Measurements from ENCODE around the gene ZNF93.
"Not testable (repeated sequence)": the region's sequence is repeated elsewhere in the genome, so short reads cannot be mapped to it uniquely, and the experiment has no call there.

Gene ZNF93

DNA sequence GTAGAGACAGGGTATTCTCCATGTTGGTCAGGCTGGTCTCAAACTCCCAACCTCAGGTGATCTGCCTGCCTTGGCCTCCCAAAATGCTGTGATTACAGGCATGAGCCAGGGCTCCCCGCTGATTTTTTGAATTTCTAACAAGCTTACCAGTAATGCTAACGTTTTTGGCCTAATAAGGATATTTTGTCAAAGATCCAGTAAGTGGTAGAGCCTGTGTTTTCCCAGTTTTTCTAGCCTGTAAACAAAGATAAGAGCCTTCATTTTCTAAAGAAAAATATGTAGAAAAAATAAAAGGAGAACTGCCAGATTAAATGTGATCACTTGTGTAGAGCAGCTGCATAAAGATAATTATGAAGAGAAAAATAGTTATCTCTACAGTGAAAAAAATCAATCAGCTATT lies 37.7 kb downstream of the ZNF93 start:
- DNase-seq = no peak

DNA sequence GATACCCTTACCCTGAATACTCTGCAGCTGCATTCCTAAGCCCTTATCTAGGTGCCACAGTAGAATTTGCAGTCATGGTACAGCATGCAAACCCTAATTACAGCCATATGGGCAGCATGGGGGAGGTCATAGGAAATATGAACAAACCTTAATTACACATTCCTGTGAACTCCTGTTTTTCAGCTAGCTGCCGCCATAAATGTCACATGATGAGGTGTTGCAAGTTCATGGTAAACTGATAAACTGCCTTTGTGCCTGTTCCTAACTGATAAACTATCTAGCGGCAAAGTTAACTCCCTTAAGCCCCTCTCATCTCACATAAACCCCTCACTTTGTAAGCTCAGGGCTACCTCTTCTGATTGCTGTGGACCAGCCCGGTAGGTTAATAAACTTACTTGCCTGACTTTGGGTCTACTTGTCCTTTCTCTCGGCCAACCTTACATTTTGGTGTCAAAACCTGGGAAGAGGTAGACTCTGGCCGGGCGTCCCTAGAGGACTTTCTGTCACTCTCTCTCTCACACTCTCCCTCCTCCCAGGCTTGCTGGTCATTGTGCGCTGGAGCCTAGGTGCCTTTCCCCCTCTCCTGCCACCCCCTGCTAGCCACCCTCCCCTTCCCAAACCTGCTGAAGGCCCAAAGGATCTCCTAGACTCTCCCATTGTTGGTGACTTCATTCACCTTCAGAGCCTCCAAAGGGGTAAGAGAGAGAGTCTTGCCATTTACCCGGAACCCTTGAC lies 43.3 kb downstream of the ZNF93 start:
- DNase-seq = no peak

DNA sequence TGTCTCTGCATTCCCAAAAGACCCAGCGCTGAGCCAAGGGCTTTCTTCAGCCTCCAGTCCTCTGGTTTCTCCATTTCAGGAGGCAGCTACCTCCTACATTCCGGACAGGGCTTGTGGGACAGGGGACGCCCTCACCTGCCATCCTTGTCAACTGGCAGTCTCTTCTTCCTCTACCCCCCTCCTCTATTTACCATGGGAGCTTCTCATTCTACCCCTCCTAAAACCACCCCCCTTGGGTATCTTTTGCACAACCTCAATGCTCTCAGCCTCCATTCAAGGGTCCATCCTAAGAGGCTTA lies 43.8 kb downstream of the ZNF93 start:
- DNase-seq = no peak

DNA sequence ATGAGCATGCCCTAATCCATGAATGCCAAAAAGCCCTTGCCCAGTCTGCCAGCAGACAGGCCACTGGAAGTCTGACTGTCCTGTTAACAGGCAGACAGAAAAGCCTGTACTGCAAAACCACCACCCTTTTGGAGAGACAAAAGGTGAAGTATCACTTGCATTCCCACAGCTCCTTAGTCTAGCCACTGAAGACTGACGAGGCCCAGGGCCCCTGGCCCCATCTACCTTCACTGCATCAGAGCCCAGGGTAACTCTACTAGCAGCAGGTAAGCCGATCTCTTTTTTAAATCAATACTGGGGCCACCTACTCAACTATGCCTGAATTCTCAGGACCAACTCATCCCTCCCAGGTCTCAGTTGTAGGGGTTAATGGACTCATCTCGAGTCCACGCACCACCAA lies 45.5 kb downstream of the ZNF93 start:
- DNase-seq = no peak

DNA sequence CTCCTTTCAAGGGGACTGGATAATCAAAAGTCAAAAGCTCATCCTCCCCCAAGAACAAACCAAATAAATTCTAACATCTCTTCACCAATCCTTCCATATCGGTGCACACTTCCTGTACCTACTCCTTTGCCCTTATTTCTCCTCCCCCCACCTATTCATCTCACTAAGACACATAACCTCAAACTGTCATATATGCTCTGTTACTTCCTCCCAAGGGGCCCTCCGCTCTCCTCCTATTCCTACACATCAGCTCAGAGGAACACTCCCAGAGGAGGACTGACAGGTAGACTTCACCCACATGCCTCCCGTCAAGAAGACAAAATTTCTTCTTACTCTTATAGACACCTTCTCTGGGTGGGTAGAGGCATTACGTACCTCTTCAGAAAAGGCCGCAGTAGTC lies 48.1 kb downstream of the ZNF93 start:
- DNase-seq = no peak

DNA sequence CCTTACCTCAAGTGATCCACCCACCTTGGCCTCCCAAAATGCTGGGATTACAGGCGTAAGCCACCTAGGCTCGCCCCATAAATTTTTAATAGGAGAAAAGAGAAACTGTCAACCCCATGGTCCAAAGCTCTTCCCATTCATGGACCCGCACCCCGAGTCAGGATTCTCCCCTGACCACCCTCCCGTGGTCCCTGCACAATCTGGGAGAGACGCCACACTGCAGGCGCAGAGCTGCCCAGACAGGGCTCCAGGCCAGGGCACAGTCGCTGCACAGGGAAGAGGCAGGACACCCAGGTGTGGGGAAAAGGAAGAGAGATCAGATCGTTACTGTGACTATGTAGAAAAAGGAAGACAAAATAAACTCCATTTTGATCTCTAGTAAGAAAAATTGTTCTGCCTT lies 54.5 kb downstream of the ZNF93 start:
- no peak for DNase-seq

DNA sequence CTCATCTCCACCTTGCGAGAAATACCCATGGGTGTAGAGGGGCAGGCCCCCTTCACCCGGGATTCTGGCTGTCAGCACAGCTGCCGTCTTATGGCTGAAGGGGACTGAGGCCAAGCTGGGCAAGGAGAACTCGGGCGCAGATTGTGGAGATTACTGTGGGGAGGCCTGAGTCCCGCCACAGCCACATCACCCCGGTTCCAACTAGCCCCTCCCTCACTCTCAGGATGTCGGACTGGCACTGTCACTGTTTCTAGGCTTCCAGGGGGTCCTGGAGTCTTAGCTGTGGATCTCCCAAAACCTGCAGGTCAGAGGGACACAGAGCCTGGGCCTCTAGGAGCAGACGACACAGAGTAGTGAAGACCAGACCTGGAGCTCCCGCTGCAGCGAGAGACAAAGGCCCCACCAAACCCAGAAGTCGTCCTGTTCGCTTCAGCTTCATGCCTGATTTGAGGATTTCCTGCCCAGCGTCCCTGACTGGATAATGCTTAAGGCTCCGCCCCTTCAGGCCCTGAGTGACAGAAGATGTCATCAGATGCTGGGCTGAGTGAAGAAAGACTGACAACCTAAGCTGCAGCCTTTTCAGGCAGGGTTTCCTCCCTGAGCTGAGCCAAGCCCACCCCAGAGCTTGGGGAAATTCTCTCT lies 55.8 kb downstream of the ZNF93 start:
- DNase-seq = no peak

DNA sequence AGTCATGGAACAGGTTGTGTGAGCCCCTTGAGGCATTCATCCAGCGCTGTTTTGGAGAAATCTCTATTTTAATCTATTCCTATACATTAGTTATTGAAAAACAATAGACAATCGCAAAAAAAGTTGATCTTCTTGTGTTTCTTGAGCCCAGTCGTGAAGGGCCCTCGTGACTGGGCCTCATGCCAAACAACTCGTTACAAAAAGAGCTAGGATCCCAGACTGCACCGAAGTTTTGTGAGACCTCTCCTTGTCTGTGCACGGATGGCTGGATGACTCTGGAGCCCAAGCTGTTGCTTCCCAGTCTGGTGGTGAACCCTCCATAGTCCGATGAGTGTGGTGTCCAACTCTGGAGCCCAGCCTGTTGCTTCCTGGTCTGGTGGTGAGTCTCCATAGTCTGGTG lies 57.0 kb downstream of the ZNF93 start:
- DNase-seq = not testable (repeated sequence)

DNA sequence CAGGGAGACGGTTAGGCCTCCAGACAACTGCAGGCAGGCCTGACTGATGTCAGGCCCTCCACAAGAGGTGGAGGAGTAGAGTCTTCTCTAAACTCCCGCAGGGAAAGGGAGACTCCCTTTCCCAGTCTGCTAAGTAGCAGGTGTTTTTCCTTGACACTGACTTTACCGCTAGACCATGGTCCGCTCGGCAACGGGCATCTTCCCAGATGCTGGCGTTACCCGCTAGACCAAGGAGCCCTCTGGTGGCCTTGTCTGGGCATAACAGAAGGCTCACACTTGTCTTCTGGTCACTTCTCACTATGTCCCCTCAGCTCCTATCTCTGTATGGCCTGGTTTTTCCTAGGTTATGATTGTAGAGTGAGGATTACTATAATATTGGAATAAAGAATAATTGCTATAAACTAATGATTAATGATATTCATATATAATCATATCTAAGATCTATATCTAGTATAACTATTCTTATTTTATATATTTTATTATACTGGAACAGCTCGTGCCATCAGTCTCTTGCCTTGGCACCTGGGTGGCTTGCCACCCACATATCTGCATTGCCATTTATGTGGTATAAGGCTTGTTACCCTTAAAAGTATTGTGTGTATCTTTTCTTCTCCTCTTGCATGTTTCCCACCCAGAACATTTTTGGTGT lies 58.5 kb downstream of the ZNF93 start:
- DNase-seq = peak; percentile 61

DNA sequence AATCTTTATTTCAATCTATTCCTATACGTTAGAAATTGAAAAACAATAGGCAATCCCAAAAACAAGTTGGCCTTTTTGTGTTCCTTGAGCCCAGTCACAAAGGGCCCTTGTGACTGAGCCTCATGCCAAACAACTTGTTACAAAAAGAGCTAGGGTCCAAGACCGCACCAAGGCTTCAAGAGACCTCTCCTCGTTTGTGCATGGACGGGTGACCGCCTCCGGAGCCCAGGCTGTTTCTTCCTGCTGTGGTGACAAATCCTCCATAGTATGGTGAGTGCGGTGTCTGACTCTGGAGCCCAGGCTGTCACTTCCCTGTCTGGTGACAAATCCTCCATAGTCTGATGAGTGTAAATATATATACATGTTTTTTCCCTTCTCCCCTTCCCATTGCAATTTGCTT lies 63.7 kb downstream of the ZNF93 start:
- DNase-seq = no peak

DNA sequence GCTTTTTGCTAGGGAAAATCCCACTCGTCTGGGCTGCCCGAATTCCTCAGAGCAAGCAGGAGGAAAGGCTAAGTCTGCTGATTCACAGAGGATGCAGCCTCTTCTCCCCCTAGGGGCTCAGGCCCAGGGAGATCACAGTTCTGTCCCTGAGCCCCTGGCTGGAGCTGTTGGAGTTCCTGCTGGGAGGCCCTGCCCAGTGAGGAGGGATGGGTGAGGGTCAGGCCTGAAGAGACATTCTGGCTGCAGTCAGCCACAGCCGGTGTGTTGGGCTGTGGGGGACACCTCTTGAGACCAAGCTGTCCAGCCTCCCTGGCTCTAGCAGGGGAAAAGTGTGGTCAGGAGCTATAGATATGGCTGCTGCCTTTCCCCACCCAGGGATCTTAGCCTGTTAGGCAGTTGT lies 65.4 kb downstream of the ZNF93 start:
- DNase-seq = not testable (repeated sequence)

DNA sequence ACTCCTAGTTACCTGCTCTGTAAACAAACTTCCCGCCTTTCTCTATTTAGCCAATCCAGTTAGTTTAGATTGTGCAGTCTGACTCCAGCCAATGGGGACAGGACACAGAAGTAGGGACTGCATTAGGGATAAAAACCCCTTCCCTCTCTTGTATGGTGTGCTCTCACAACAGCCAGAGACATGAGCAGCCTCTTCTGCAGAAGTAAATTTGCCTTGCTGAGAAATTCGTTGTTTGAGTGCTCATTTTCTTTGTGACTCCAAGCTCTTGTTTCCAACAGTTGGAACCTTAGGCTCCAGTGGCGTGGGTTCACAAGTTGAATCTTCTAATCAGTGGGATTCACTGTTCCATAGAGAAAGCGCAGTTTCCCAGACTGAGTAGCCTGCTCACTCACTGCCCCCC lies 66.1 kb downstream of the ZNF93 start:
- DNase-seq = no peak

All from suppressor macrophage treated with lipopolysaccharide for 4 hours (primary cell).